HG03439 (cell line): ENCODE results near the gene GSTT2B.
"Not testable (repeated sequence)": the region's sequence is repeated elsewhere in the genome, so short reads cannot be mapped to it uniquely, and the experiment has no call there.

ENCODE experiments used
- ATAC-seq: cut with Tn5 transposase; IDR thresholded peaks from one replicate; pipeline ENCODE4 v1.9.1; 2021; ENCODE audit warnings: mild to moderate bottlenecking, moderate library complexity; ENCODE audit not compliant: unreplicated experiment

GSTT2B gene, protein sequence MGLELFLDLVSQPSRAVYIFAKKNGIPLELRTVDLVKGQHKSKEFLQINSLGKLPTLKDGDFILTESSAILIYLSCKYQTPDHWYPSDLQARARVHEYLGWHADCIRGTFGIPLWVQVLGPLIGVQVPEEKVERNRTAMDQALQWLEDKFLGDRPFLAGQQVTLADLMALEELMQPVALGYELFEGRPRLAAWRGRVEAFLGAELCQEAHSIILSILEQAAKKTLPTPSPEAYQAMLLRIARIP

DNA sequence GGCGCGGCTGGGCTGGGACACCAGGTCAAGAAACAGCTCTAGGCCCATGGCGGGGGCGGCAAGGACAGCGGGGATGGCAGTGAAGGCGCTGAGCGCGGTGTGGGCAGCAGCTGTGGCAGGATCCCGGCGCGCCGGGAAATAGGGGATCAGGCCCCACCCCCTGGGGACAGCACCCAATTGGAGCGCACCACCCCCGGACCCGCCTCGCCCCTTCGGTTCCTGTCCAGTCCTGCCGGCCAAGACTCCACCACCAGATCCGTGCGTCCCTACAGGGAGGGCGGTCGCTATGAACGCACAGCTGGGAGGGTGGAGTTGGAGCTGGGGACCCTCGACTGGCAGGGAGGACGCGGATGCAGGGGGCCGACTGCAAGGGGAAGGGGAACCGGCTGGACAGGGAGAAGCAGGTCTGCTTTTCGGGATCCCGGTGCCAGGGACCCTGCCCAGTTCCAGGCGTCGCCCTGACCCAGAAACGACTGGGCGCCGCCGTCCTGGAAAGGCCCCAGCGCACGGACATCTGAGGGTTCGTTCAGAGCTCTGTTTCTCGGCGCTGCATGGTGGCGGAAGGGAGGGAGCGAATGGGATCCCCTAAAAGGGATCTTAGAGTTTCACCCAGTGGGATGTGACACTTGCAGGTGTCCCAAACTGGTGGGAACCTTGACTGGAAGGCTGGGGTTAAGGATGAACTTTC, at the start of gene GSTT2B:
TSS of gene GSTT2B (minus strand) at position 112 of the 688 bp plus-strand sequence. CDS start at position 48, 64 bp downstream.
- not testable (repeated sequence) for ATAC-seq

DNA sequence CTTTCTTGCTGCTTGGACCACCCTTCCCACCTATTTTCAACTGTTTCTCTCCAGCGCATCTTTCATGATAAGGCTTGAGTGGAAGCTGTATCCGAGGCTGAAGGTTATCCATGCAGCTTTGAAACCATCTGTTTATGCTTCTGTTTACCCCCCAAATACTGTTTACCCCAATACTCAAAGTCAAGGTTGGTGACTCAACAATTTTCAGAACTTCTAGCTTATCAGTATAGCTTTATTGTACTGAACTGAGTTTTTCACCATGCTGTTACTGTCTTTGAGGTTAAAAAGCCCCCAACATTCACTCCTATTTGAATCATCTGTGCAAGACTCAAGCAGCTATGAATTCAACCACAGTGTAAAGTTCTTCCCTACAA, 49.0 kb upstream of the GSTT2B start:
- ATAC-seq, result no peak

DNA sequence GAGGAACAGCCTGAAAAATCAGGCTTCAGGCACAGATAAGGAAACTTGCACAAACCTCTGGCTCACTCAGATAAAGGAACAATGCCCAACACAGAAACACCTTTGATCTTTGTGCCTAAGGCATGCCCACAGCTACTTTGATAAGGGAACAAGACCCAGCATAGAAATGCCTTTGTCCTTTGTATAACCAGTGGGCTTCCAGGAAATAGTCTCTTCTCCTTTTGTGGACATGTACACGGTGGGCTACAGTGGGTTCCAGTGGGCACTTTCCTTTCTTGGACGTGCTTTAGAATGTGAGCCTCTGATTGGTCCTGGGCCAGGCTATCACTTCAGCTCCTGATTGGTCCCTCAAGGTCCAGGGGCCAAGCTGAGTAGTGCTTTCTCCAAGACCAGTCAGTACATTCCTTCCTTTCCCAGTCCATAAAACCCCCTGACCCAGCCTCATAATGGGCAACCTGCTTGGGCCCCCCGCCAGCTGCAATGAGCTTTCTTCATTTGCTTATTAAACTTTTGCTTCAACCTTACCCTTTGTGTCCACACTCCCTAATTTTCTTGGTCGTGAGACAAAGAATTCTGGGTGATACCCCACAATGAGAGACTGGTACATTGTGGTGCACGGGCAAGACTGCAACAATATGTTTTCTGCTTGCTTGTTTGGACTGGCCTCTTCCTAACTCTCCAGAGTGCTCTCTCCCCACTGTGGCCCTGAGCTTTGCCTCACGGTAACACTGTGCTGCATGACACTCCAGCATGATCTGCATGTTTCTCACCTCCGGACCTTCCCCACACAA, 48.4 kb upstream of the GSTT2B start:
- ATAC-seq, result no peak

DNA sequence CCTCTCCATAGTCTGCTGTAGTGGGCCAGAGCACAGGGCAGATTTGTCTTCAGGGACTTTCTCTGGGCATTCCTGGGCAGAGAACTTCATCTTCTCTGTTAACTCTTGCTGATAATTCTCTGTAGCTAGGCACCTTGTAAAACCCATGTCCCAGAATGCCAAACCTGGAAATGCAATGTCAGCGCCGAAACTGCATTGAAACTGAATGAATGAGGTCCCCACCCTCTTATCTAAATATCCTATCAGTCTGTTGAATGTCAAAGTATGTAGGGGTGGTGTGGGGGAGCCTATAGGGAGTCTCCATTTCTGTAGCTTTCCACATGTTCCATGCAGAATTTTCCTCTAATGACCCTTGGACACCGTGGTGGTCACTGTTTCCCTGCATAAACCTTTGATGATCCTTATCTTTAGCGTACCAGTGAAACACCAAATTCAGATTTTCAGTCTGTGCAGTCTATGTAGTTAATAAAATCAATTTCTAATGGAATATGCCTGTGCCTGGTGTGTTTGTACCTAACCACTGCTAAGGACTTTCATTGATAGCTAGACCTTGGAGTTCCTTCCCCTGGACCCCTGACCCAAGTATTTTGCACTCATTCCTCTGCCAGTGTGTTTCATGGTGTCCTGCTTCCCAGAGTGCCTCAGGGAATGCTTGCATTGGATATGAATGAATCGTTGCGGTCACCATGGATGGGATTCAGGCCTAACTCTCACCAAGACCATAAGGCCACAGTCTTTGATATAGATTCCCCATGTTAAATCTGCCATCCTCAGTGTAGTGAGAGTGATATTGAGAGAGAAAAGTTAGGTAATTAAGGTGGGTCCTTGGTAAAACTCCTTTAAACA, 47.6 kb upstream of the GSTT2B start:
- no peak for ATAC-seq

DNA sequence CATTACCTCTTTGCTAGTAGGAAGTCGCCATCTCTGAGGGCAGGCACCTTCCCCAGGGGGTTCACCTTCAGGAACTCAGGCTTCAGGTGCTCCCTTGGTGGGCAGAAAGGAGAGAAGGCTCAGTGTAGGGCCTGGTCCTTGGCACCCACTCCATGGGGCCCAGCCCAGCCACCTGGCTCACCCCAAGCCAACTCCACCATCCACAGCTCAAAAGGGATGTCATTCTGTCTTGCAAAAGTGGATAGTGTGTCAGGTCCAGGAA, 47.0 kb upstream of the GSTT2B start:
- no peak for ATAC-seq

DNA sequence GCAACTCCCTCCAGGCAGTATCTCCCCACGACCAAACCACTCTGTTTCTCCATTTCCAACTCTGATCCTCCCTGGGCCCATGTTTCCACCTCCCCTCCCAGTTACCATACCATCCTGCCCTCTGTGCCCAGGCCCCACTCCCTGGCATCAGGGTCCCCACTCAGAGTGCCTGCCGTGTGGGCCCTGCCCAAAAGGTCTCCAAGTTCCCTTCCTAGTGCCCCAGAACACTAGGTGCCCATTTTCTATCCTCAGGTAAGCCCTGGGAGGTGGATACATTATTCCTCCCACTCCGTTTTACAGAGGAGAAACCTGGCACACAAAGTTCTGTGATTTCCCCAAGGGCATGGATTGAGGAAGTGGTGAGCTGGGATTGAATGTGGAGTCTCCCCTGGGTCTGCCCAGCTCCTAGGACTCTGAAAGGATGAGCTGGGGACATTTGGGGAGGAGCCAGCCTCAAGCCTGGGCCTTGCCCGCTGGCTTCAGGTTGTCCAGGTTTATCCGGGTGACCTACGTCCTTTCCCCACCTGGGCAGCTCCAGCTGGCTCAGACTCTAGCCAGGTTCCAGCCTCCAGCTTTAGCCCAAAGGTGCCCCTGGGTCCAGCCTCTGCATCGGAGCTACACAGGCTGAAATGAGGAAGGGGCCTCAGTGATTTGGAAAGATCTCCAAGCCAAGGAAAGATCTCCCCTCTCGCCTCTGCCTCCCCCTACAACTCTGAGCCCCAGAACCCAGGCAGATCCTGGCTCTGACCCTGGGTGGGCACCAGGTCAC, 46.4 kb upstream of the GSTT2B start:
- no peak for ATAC-seq

DNA sequence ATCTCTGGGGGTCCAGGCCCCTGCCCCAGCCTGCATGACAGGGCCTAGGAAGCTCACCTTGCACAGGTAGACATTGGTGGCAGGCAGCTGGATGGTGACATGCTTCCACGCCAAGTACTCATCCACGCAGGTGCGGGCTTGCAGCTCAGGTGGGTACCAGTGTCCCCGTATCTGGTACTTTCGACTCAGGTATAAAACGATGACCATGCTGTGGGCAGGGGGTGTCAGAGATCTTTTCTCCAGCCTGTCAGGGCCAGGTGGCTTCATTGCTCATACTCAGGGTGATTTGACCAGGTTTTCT, 45.9 kb upstream of the GSTT2B start:
- ATAC-seq, result no peak

DNA sequence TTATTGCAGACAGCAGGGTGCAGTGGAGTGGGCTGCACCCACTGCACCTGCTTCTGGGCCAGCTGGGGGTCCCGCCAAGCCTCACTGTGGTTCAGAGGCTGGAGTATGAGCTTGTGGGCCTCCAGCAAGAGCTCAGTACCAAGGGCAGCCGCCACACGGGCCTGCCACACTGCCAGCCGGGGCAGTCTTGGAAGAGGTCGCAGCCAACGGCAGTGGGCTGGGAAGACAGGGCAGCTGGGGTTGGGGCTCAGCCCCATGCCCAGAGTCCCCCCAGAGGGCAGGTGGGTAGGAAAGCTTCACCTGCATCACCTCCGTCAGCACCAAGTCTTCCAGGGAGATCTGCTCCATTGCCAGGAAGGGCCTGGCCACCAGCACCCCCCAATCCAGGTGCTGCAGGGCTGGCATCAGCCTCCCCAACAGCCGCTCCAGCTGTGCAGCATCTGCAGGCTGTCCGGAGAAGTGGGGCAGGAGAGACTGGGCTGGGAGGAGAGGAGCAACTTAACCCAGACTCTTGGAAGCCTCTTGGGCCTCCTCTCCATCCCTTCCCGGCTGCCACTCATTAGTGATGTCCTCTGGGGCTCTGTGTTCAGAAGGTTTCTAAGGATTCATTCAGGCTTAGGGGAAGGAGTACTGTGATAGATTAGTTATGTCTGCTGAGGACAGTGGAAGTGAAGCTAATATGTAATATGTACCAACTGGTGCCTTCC, 45.4 kb upstream of the GSTT2B start:
- no peak for ATAC-seq

DNA sequence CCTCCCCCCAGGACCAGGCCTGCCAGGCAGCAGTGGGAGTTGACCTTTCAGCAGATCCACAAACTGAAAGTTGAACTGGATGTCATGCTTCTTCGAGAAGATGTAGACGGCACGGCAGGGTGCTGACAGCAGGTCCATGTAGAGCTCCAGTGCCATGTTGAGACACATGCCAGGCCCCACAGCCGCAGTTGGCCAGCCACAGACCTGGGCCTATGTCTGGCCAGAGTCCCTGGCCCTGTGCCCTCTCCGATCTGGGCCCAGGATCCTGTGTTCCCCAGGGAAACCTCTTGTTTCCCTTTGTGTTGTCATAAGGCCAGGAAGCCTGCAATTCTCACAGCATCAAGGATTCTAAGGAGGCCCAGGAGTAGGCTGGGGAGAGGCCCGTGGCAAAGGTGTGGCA, 44.2 kb upstream of the GSTT2B start, which contains the start of gene GSTT4:
TSS of gene GSTT4 (minus strand) at position 253 of the 400 bp plus-strand sequence. CDS start at position 156, 97 bp downstream.
- no peak for ATAC-seq

DNA sequence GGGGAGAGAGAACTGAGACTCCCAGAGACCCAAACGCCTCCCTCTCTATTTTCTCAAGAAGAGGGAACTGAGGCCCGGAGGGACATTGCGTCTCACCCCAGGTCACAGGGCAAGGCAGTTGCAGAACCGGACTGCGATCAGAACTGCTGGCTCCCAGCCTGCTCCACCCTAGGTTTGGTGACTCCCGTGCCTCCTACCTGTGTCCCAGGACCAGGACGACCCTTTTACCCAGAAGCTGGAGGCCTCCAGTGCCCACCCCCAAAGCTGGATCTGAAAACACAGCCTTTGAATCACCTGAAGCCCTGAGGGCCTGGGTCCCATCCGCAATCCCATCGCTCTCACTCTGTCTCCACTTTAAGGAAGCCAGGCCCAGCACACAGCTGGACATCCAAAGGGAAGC, 42.9 kb upstream of the GSTT2B start:
- ATAC-seq, result no peak

DNA sequence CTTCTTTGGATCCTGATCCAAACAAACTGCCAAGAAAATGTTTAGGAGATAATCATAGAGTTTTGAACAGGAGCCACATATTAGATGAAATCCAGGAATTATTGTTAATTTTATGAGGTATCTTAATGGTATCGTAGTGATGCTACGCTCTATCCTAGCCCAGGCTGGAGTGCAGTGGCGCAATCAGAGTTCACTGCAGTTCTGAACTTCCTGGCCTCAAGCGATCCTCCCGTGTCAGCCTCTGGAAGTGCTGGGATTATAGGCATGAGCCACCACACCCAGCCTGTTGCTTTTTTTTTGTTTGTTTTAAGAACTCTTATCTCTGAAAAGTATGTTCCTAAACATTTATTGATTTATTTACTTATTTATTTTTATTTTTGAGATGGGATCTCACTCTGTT, 41.9 kb upstream of the GSTT2B start:
- no peak for ATAC-seq

DNA sequence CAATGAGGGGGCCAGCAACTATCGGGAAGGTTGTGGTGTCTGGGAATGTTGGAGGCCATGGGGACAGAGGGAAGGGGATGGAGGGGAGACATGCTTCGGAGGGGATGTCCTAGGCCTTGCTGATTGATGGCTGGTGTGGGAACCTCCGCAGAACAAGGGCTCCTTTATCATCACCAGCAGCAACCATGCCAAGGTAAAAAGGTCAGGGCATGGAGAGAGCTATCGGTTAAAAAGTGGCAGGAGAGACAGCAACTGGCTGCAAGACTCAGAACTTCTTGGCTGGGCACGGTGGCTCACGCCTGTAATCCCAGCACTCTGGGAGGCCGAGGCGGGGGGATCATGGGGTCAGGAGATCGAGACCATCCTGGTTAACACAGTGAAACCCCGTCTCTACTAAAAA, 41.3 kb upstream of the GSTT2B start:
- no peak for ATAC-seq

DNA sequence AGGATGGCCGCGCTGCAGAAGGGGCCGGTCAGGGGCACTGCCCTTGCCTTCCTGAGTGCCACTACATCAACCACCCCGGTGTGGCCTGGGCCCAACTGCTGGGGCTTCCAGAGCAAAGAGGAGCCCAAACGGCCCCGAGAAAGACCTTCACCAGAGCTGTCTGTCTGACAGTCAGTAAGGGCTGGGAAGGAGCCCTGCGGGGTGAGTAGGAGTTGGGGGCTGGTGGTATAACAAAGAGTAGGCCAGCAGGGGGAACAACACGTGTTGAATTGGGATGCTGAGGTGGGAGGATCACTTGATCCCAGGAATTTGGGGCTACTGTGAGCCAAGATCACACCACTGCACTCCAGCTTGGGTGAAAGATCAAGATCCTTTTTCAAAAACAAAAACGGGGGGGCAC, 40.3 kb upstream of the GSTT2B start:
- ATAC-seq, result no peak

DNA sequence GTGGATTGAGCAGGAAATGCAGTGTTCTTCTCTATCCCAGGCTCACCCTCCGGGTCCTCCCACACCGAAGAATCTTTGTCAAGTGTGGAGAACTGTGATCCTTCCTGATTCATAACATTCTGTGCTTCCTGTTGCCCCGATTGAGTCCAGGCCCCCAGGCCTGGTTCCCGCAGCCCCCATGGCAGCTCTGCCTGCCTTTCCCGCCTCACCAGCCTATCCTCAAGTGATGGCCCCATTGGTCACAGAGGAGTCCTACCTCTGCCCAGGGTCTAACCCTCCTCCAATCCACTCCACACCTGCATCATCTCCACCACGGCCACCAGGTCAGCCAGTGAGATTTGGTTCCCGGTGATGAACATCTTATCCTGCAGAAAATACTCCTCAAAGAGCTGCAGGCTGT, 38.8 kb upstream of the GSTT2B start:
- ATAC-seq, result not testable (repeated sequence)

DNA sequence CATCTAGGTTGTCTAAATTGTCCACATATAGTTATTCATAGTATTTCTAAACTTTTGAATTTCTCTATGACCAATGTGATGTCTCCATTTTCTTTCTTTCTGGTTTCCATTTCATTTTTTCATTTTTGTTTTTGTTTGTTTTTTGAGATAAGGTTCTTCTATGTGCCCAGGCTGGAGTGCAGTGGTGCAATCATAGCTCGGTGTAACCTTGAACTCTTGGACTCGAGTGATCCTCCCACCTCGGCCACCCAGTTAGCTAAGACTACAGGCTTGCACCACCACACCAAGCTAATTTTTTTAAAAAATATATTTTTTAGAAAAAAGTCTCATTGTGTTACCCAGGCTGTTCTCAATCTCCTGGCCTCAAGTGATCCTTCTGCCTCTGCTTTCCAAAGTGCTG, 36.1 kb upstream of the GSTT2B start:
- no peak for ATAC-seq

DNA sequence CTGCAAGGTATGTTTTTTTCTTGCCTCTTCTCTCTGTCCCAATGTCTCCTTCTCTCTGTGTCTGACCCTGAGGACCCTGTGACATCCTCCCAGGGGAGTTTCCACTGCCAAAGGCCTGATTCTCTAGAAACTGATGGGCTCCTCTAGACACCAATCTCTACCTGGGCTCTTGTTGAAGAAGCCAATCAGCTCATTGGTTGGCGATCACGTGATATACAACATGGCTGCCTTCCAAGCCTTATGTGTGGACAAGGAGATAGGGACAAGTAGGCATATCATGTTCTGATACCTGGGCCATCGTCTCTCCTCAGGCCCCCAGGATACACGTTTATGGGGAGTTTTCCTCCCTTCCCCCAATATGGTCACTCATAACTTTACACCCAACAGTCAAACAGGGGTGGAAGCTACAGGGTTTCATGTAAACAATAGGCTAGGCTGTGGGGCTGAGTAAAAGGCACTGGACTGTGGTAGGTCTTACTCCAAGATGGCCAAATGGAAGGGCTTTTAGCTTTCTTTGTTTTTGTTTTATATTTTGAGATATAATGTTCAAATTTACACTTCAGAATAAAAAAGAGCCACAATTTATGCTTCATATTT, 32.7 kb upstream of the GSTT2B start:
- ATAC-seq, result not testable (repeated sequence)

DNA sequence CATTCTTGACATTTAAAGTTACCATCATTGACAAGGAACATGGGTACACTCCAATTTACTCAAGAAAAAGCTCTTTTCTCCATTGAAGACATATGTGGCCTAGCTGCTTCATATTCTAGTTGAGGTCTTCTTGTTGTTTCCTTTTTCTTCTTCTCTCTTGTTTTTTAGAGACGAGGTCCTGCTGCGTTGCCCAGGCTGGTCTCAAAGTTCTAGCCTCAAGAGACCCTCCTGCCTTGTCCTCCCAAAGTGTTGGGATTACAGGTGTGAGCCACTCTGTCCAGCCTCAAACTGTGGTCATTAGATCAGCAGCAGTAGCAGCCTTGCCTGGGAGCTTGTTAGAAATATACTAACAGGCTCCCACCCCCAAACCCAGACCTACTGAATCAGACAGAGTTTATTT, 32.1 kb upstream of the GSTT2B start:
- not testable (repeated sequence) for ATAC-seq

DNA sequence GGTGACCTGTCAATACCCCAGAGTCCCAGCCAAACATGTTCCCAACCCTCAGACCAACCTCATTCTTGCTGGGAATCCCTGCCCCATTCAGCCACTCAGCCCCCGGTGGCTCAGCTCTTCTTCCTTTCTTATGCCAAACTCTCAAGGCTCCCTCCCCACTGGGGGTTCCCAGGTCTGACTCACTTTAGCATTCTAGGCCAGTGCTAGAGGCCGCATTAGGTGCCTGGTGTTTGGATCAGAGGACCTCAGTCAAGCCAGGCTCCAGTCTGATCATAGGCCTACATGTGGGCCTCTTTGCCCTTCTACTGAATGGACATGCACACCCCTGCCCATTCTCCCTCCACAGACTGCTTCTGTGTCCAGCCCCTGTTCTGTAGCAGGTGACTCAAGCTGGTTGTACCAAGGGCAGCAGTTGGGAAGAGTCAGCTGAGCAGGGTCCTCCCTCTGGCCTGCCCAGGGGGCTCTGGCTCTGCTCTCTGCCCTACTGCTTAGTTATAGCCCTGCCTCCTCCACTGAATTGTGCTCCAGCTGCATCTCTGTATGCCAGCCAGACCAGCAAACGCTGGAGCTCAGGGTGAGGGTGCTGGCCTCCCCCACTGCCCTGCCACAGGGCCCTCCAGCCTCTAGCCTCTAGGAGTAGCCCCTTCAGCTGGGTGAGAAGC, 28.7 kb upstream of the GSTT2B start:
- not testable (repeated sequence) for ATAC-seq

DNA sequence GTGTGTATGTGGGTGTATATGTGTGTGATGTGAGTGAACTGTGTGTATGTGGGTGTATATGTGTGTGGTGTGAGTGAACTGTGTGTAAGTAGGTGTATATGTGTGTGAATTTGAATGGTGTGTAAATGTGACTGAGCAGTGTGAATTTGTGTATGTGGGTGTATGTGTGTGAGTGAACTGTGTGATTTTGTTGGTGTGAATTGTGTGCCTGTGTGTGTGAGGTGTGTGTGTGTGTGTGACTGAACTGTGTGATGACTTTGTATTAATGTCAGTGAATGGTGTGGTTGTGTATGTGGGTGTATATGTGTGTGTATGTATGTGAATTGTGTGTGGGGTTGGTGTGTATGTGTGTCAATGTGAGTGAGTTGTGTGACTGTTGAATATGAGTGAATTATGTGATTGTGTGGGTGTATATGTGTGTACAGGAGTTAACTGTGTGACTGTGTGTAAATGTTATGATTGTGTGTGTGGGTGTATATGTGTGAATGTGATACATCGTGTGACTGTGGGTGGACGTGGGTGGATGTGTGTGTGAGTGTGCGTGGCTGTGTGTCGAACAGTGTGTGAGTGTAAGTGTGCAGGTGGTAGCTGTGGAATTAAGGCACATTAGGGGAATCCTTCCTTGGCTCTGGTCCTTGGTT, 25.7 kb upstream of the GSTT2B start:
- not testable (repeated sequence) for ATAC-seq
